ENCODE results near the gene ADRA1B.
"Not testable (repeated sequence)": the region's sequence is repeated elsewhere in the genome, so short reads cannot be mapped to it uniquely, and the experiment has no call there.

The ADRA1B gene

GRCh38 chr5:159965838-159966128, 49.5 kb downstream of the ADRA1B start:
- not testable (repeated sequence) for DNase-seq (ENCODE audit: low read depth, low spot score)

GRCh38 chr5:159969966-159970365, 53.7 kb downstream of the ADRA1B start:
- no peak for DNase-seq (ENCODE audit: low read depth, low spot score)

GRCh38 chr5:159971038-159971437, 54.8 kb downstream of the ADRA1B start:
- DNase-seq (ENCODE audit: low read depth, low spot score), result no peak

GRCh38 chr5:159971514-159971913, 55.2 kb downstream of the ADRA1B start:
- DNase-seq (ENCODE audit: low read depth, low spot score), result no peak

- no peak for DNase-seq (ENCODE audit: low read depth, low spot score)
Measured at GRCh38 chr5:159971931-159972461, 55.7 kb downstream of the ADRA1B start.

- DNase-seq (ENCODE audit: low read depth, low spot score), result no peak
Measured at GRCh38 chr5:159972538-159973362, 56.5 kb downstream of the ADRA1B start.

- DNase-seq (ENCODE audit: low read depth, low spot score), result peak; percentile 12
Measured at GRCh38 chr5:159975462-159976019, 59.3 kb downstream of the ADRA1B start.

GRCh38 chr5:159976921-159977320, 60.6 kb downstream of the ADRA1B start:
- no peak for DNase-seq (ENCODE audit: low read depth, low spot score)

- DNase-seq (ENCODE audit: low read depth, low spot score), result no peak
Measured at GRCh38 chr5:159978358-159978757, 62.1 kb downstream of the ADRA1B start.

GRCh38 chr5:159982421-159983173, 66.3 kb downstream of the ADRA1B start:
- no peak for DNase-seq (ENCODE audit: low read depth, low spot score)

GRCh38 chr5:159987031-159987674, 70.9 kb downstream of the ADRA1B start:
- no peak for DNase-seq (ENCODE audit: low read depth, low spot score)

GRCh38 chr5:159990506-159990905, 74.2 kb downstream of the ADRA1B start:
- DNase-seq (ENCODE audit: low read depth, low spot score), result no peak

- DNase-seq (ENCODE audit: low read depth, low spot score), result no peak
Measured at GRCh38 chr5:159992566-159992965, 76.3 kb downstream of the ADRA1B start.

- no peak for DNase-seq (ENCODE audit: low read depth, low spot score)
Measured at GRCh38 chr5:159993194-159993593, 76.9 kb downstream of the ADRA1B start.

GRCh38 chr5:159995907-159996306, 79.6 kb downstream of the ADRA1B start:
- DNase-seq (ENCODE audit: low read depth, low spot score), result no peak

GRCh38 chr5:160001457-160001856, 85.2 kb downstream of the ADRA1B start:
- DNase-seq (ENCODE audit: low read depth, low spot score), result no peak

GRCh38 chr5:160007514-160007913, 91.2 kb downstream of the ADRA1B start:
- DNase-seq (ENCODE audit: low read depth, low spot score), result no peak

- not testable (repeated sequence) for DNase-seq (ENCODE audit: low read depth, low spot score)
Measured at GRCh38 chr5:160008529-160008876, 92.2 kb downstream of the ADRA1B start.

- peak; percentile 96 for DNase-seq (ENCODE audit: low read depth, low spot score)
Measured at GRCh38 chr5:160008877-160009590, 92.8 kb downstream of the ADRA1B start, which contains the start of gene TTC1. Gene TTC1 (plus strand): TSS chr5:160009139. CDS start chr5:160010529, 1,390 bp downstream.

- no peak for DNase-seq (ENCODE audit: low read depth, low spot score)
Measured at GRCh38 chr5:160009591-160009989, 93.3 kb downstream of the ADRA1B start.

- no peak for DNase-seq (ENCODE audit: low read depth, low spot score)
Measured at GRCh38 chr5:160011471-160011870, 95.2 kb downstream of the ADRA1B start.
